ENCODE data around the gene CACNG3. TPM values are rescaled to one million over a fixed set of nuclear protein-coding genes. Genes with fewer than 3 reads are reported as not detected.
"Not testable (repeated sequence)": the region's sequence is repeated elsewhere in the genome, so short reads cannot be mapped to it uniquely, and the experiment has no call there.

The CACNG3 gene
- total and polyA plus RNA-seq, 2 donors (not counting 1 experiment from before 2014, with no cell fraction given) = not detected

DNA sequence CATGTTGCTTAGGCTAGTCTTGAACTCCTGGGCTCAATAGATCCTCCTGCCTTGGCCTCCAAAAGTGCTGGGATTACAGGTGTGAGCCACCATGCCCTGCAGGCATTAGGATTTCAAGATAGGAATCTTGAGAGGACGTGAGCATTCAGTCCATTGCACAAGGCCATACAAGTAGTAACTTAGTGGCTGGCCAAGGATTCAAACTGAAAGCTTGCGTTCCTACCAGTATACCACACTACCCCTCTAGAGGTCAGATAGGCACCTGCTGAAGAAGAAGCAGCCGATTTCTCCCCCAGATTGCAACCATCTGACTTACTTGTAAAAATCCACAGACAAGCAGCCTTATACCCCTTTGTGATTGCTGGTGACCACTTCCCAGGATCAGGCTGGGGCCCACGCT lies 80.9 kb downstream of the CACNG3 start:
- H3K9ac ChIP-seq (ENCODE audit: low read length) = no peak overlapping the region
- intact Hi-C loops (cut with micrococcal nuclease) = no loop called here
- Mint-ChIP-seq H3K4me1 (no peaks in the 10 kb centered on the region), H3K4me3 (no peak overlapping the region), H3K27ac (no peak overlapping the region), H3K27me3 (peaks cover 20% of the 10 kb centered on the region), H3K9me3 (ENCODE audit: insufficient read depth) (peaks cover 3% of the 10 kb centered on the region)
- H3K79me2 ChIP-seq (ENCODE audit: control insufficient read depth, insufficient read depth, low read length) = no peaks in the 10 kb centered on the region
- WGBS (ENCODE audit: insufficient coverage) = 87% methylated on average over 4 of the region's 4 CpGs
- ChIA-PET CTCF (no interaction called here), POLR2A (no interaction called here)
- H4K20me1 ChIP-seq (ENCODE audit: control insufficient read depth, insufficient read depth, low read length, poor library complexity, severe bottlenecking) = no peaks in the 10 kb centered on the region
- peaks cover 0 to 19% (median 0%) of the 10 kb centered on the region in 3 donors for H3K9me3 ChIP-seq (ENCODE audit: control extremely low read depth in 1 of 3, control insufficient read depth in 2 of 3, insufficient read depth in 1 of 3, low read length in 2 of 3)
- peaks cover 0 to 2% (median 0%) of the 10 kb centered on the region in 4 experiments for H3K27me3 ChIP-seq (replicated peaks in 1 of 4; ENCODE audit: control extremely low read depth in 1 of 4, control insufficient read depth in 3 of 4, insufficient read depth in 4 of 4, low read length in 3 of 4)
- no peak overlapping the region for H3K4me3 ChIP-seq (ENCODE audit: control extremely low read depth in 1 of 5, extremely low read depth in 1 of 5, insufficient read depth in 1 of 5, low read depth in 2 of 5, low read length in 4 of 5)
- no peak for TF ChIP-seq EZH2 (IDR thresholded peaks at IDR 0.05; ENCODE audit: borderline replicate concordance, insufficient read depth, low read depth, low read length, poor library complexity, severe bottlenecking)
- TF ChIP-seq, protein P1, sequence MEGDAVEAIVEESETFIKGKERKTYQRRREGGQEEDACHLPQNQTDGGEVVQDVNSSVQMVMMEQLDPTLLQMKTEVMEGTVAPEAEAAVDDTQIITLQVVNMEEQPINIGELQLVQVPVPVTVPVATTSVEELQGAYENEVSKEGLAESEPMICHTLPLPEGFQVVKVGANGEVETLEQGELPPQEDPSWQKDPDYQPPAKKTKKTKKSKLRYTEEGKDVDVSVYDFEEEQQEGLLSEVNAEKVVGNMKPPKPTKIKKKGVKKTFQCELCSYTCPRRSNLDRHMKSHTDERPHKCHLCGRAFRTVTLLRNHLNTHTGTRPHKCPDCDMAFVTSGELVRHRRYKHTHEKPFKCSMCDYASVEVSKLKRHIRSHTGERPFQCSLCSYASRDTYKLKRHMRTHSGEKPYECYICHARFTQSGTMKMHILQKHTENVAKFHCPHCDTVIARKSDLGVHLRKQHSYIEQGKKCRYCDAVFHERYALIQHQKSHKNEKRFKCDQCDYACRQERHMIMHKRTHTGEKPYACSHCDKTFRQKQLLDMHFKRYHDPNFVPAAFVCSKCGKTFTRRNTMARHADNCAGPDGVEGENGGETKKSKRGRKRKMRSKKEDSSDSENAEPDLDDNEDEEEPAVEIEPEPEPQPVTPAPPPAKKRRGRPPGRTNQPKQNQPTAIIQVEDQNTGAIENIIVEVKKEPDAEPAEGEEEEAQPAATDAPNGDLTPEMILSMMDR (IDR thresholded peaks at IDR 0.05) = no peak
- DNase-seq = no peak
- no peak for ATAC-seq (ENCODE audit: low read depth)
- no peak overlapping the region for H3K4me2 ChIP-seq (replicated peaks; ENCODE audit: low read depth, low read length, poor library complexity, severe bottlenecking)
- H3K27ac ChIP-seq (ENCODE audit: low read length in 2 of 2) = no peak overlapping the region
- H3K36me3 ChIP-seq (replicated peaks in 1 of 2; ENCODE audit: control extremely low read depth in 1 of 2, control insufficient read depth in 1 of 2, extremely low read depth in 1 of 2, insufficient read depth in 2 of 2, low read length in 1 of 2) = no peaks in the 10 kb centered on the region
- H3K4me1 ChIP-seq (ENCODE audit: control insufficient read depth in 2 of 2, insufficient read depth in 2 of 2, low read length in 2 of 2) = no peaks in the 10 kb centered on the region
- no peak overlapping the region for H2AFZ ChIP-seq (ENCODE audit: insufficient read depth, low read depth, low read length, poor library complexity, severe bottlenecking)

- peaks cover 25% of the 10 kb centered on the region for H3K27me3 Mint-ChIP-seq
- H3K4me1 ChIP-seq (ENCODE audit: control insufficient read depth in 2 of 2, insufficient read depth in 2 of 2, low read length in 2 of 2); H3K4me3 ChIP-seq (ENCODE audit: control extremely low read depth in 1 of 5, extremely low read depth in 1 of 5, insufficient read depth in 1 of 5, low read depth in 2 of 5, low read length in 4 of 5); H4K20me1 ChIP-seq (ENCODE audit: control insufficient read depth, insufficient read depth, low read length, poor library complexity, severe bottlenecking); H3K4me1 Mint-ChIP-seq; H3K9me3 Mint-ChIP-seq (ENCODE audit: insufficient read depth); H3K27ac Mint-ChIP-seq; H3K9ac ChIP-seq (ENCODE audit: low read length); H3K27me3 ChIP-seq (replicated peaks in 1 of 4; ENCODE audit: control extremely low read depth in 1 of 4, control insufficient read depth in 3 of 4, insufficient read depth in 4 of 4, low read length in 3 of 4); H2AFZ ChIP-seq (ENCODE audit: insufficient read depth, low read depth, low read length, poor library complexity, severe bottlenecking); H3K9me3 ChIP-seq (ENCODE audit: control extremely low read depth in 1 of 3, control insufficient read depth in 2 of 3, insufficient read depth in 1 of 3, low read length in 2 of 3); DNase-seq; POLR2A ChIA-PET; H3K79me2 ChIP-seq (ENCODE audit: control insufficient read depth, insufficient read depth, low read length); H3K4me3 Mint-ChIP-seq; CTCF ChIA-PET; intact Hi-C loops (cut with micrococcal nuclease); H3K36me3 ChIP-seq (replicated peaks in 1 of 2; ENCODE audit: control extremely low read depth in 1 of 2, control insufficient read depth in 1 of 2, extremely low read depth in 1 of 2, insufficient read depth in 2 of 2, low read length in 1 of 2); ATAC-seq (ENCODE audit: low read depth); H3K27ac ChIP-seq (ENCODE audit: low read length in 2 of 2); H3K4me2 ChIP-seq (replicated peaks; ENCODE audit: low read depth, low read length, poor library complexity, severe bottlenecking): not testable (repeated sequence)
- WGBS (ENCODE audit: insufficient coverage) = 96% methylated on average over 5 of the region's 11 CpGs
Measured at GRCh38 chr16:24343829-24344228, 87.7 kb downstream of the CACNG3 start.
